CD8-positive, alpha-beta memory T cell (primary cell): Measurements from ENCODE around the gene ELAVL1. TPM values are rescaled to one million over a fixed set of nuclear protein-coding genes. Genes with fewer than 3 reads are reported as not detected.

Source experiments
- CTCF ChIA-PET: fragments of 350-600 bp; sonication (Branson Sonifier 250); formaldehyde crosslinking; loops from one replicate; lab custom pipeline; 2021; ENCODE audit warnings: antibody characterized with exemption; lab: Charles Lee
- POLR2A ChIA-PET: fragments of 350-600 bp; sonication (Branson Sonifier 250); formaldehyde crosslinking; loops from one replicate; lab custom pipeline; 2021; ENCODE audit warnings: antibody characterized with exemption; lab: Charles Lee
- DNase-seq, 5 donors: peaks; one replicate each; pipeline versions ENCODE4 v3.0.0 to v3.0.0-alpha.2; 2020 to 2022; ENCODE audit warnings: mixed read lengths in 1 of 5
- H3K27ac ChIP-seq: one replicate; pipeline ENCODE4 v1.7.0; 2013; ENCODE audit warnings: low read depth, mild to moderate bottlenecking, low read length, moderate library complexity
- H3K27me3 ChIP-seq: 2 replicates; pipeline ENCODE4 v1.7.0; 2013; ENCODE audit warnings: low read length, mild to moderate bottlenecking; ENCODE audit not compliant: insufficient read depth, poor library complexity, severe bottlenecking
- H3K36me3 ChIP-seq: 2 replicates; pipeline ENCODE4 v1.7.0; 2013; ENCODE audit warnings: mild to moderate bottlenecking, low read length, moderate library complexity; ENCODE audit not compliant: insufficient read depth
- H3K4me1 ChIP-seq: 2 replicates; pipeline ENCODE4 v1.7.0; 2013; ENCODE audit warnings: mild to moderate bottlenecking, low read length, moderate library complexity; ENCODE audit not compliant: insufficient read depth
- H3K4me3 ChIP-seq: 2 replicates; pipeline ENCODE4 v1.7.0; 2013; ENCODE audit warnings: mild to moderate bottlenecking, low read length
- H3K9me3 ChIP-seq: 2 replicates; pipeline ENCODE4 v1.7.0; 2013; ENCODE audit warnings: mild to moderate bottlenecking, low read length
- H3K27ac Mint-ChIP-seq, 8 donors: one replicate each; pipeline ENCODE4 v1.8.0; 2020 to 2021; ENCODE audit warnings: mixed read lengths in 8 of 8, mild to moderate bottlenecking in 6 of 8, inconsistent platforms in 3 of 8, moderate library complexity in 3 of 8
- H3K27me3 Mint-ChIP-seq, 2 donors: one replicate each; pipeline ENCODE4 v1.8.0; 2020 to 2021; ENCODE audit warnings: mixed read lengths in 2 of 2, mild to moderate bottlenecking in 1 of 2, moderate library complexity in 1 of 2
- H3K36me3 Mint-ChIP-seq, 3 donors: one replicate each; pipeline ENCODE4 v1.8.0; 2020 to 2021; ENCODE audit warnings: mixed read lengths in 3 of 3, inconsistent platforms in 1 of 3, mild to moderate bottlenecking in 1 of 3
- H3K4me1 Mint-ChIP-seq, 3 donors: one replicate each; pipeline ENCODE4 v1.8.0; 2020 to 2021; ENCODE audit warnings: mixed read lengths in 3 of 3, inconsistent platforms in 1 of 3, mild to moderate bottlenecking in 1 of 3
- H3K4me3 Mint-ChIP-seq, 7 donors: one replicate each; pipeline ENCODE4 v1.8.0; 2020 to 2021; ENCODE audit warnings: mixed read lengths in 7 of 7, mild to moderate bottlenecking in 6 of 7, moderate library complexity in 4 of 7, inconsistent platforms in 2 of 7
- H3K9me3 Mint-ChIP-seq, 5 donors: one replicate each; pipeline ENCODE4 v1.8.0; 2020 to 2022; ENCODE audit warnings: mixed read lengths in 5 of 5, mild to moderate bottlenecking in 3 of 5, moderate library complexity in 2 of 5, inconsistent platforms in 1 of 5
- polyA plus RNA-seq: library from polyadenylated mRNA; unstranded; fragments of 300-500 nt; fragmentation: Illumina TruSeq; gene quantifications from one replicate; pipeline ENCODE4 v1.2.3, GENCODE V29; 2021
- total RNA-seq, 2 experiments: library from RNA; stranded (reverse); gene quantifications; one replicate each; pipeline ENCODE4 v1.2.3, GENCODE V29; 2021

The ELAVL1 gene
- total and polyA plus RNA-seq, 3 experiments from 2014 or later: 63.3 to 164 (median 156) TPM

DNA sequence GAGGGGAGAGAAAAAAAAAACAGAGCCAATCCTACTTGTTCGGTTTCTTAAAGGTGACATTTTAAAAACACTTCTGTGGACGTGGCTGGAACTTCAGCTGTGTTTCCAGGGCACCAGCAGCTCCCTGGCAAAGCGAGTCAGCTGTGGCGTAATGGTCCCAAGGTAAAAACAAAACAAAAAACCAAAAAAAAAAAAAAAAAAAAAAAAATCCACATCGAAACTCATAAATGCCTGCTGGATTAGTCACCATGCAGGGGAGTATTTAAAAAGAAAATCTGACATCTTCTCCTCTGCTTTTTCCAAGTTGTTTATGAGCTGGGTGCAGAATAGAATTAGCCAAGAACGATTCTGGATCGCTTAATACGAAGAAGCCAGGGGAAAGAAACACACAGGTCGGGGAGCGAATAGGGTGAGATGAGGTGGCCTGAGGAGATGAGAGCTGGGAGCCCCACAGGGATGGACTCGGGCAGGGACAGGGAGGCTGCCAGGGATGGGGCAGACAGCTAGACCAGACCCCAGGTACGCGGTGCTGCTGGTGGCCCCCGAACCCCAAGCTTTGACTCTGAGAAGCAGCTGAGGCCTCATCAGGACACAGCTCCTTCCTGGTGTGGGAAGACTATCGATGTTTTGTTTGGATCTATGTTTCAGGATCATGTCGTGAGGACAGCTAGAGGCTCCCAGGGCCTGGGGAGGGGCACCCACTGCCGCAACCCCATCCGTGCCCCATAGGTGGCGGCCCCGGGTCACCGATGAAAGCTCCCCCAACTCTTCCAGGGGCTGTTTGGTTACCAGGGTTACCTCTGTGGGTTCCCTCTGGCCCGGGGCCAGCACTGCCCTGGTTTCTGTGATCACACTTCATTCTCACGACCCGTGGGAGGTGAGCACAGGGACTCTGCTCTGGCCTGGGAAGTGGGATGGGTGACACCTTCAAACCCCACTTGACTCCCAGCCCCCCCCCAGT lies 76.4 kb downstream of the ELAVL1 start:
- ChIA-PET CTCF (interaction anchor here (0.7 to 4.7 kb wide), 5 partner anchors 9 to 73 kb away, joined by 3 to 41 read pairs (median 3); partner anchors contain the start of gene TIMM44), POLR2A (interaction anchor here (1.2 to 2.9 kb wide), 2 partner anchors 9 to 15 kb away, joined by 8 to 18 read pairs; partner anchors contain the start of genes SNAPC2 and TIMM44)
- Mint-ChIP-seq H3K4me3 (peak overlapping the region in 2 of 7 donors; percentile 59 to 74), H3K36me3 (peaks cover 0 to 32% (median 1%) of the 10 kb centered on the region in 3 donors), H3K4me1 (peaks cover 9 to 24% (median 17%) of the 10 kb centered on the region in 3 donors), H3K27ac (peak overlapping the region in 7 of 8 donors; percentile 78 to 97 (median 80)), H3K9me3 (peaks cover 0 to 2% (median 0%) of the 10 kb centered on the region in 5 donors), H3K27me3 (no peaks in the 10 kb centered on the region)
- Histone ChIP-seq H3K4me1 (peaks cover 9% of the 10 kb centered on the region), H3K36me3 (peaks cover 9% of the 10 kb centered on the region), H3K4me3 (no peak overlapping the region), H3K9me3 (no peaks in the 10 kb centered on the region), H3K27me3 (no peaks in the 10 kb centered on the region), H3K27ac (no peak overlapping the region)
- peak; percentile 70 to 89 (median 77) for DNase-seq

DNA sequence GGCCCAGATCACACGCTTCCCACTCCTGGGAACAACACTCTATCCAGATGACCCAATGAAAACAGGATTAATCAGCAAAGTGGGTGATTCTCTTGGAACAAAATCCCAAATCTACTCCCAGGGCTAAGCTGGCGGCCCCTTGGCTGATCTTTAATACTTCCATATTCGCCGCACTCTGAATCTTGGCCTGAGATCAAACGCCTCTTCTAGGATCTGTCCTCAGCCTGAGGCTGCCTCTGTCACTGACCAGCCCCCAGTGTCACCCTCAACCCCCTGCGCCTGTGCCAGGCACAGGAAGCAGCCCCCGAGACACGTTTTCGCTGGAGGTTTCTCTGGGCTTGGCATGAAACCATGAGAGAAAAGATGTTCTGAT lies 77.1 kb downstream of the ELAVL1 start:
- POLR2A ChIA-PET: interaction anchor here (2.9 kb wide), 1 partner anchor 16 kb away, joined by 18 read pairs; the partner anchor contains the start of gene TIMM44
- no peaks in the 10 kb centered on the region for H3K9me3 ChIP-seq
- peaks cover 0 to 26% (median 1%) of the 10 kb centered on the region in 3 donors for H3K36me3 Mint-ChIP-seq
- peak overlapping the region in 5 of 8 donors; percentile 12 to 90 (median 70) for H3K27ac Mint-ChIP-seq
- peaks cover 0 to 2% (median 0%) of the 10 kb centered on the region in 5 donors for H3K9me3 Mint-ChIP-seq
- H3K27me3 Mint-ChIP-seq: no peaks in the 10 kb centered on the region
- peaks cover 9% of the 10 kb centered on the region for H3K4me1 ChIP-seq
- no peak overlapping the region for H3K4me3 ChIP-seq
- peak overlapping the region in 1 of 7 donors; percentile 74 for H3K4me3 Mint-ChIP-seq
- peaks cover 9 to 26% (median 17%) of the 10 kb centered on the region in 3 donors for H3K4me1 Mint-ChIP-seq
- no peak overlapping the region for H3K27ac ChIP-seq
- CTCF ChIA-PET: interaction anchor here (1.2 to 4.7 kb wide), 3 partner anchors 9 to 59 kb away, joined by 3 to 41 read pairs (median 5); partner anchors contain the start of gene TIMM44
- peaks cover 9% of the 10 kb centered on the region for H3K36me3 ChIP-seq
- no peaks in the 10 kb centered on the region for H3K27me3 ChIP-seq
- no peak for DNase-seq

DNA sequence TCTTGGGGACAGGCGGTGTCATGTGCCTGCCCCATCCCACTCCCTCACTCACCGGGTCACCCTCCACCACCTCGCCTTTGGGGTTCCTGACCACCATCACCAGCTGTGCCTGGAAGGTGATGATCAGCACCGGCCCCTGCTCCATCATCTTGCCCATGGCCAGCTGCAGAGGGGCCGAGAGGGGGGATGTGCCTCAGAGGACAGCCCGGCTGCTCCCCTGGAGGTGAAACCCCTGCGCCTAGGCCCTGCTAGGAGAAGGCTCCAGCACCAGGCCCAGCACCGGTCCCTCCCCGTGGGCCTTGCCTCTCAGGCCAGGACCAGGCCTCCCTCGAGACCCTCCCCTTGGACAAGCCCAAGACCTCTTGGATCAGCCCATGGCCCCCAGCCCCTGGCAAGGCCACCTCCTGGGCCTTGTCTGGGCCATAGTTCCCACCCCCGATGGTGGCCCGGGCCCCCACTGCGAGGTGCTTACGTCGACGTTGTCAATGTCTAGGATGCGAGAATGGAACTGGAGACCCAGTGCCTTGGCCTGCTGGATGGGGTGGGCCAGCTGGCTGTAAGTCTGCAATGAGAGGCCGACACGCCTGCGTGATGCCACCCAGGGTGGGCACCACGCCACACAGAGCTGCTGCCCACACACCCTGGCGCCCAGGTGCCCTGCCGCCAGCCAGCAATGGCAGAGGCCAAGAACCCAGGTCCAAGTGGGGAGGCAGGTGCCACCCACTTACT lies 77.7 kb downstream of the ELAVL1 start:
- H3K4me3 ChIP-seq: no peak overlapping the region
- no peaks in the 10 kb centered on the region for H3K27me3 ChIP-seq
- H3K27ac Mint-ChIP-seq: peak overlapping the region in 1 of 8 donors; percentile 79
- peak overlapping the region in 1 of 7 donors; percentile 74 for H3K4me3 Mint-ChIP-seq
- no peaks in the 10 kb centered on the region for H3K9me3 ChIP-seq
- peaks cover 9% of the 10 kb centered on the region for H3K4me1 ChIP-seq
- CTCF ChIA-PET: interaction anchor here (1.2 to 4.7 kb wide), 3 partner anchors 10 to 58 kb away, joined by 3 to 41 read pairs (median 5); partner anchors contain the start of gene TIMM44
- peaks cover 7% of the 10 kb centered on the region for H3K36me3 ChIP-seq
- peaks cover 11 to 31% (median 17%) of the 10 kb centered on the region in 3 donors for H3K4me1 Mint-ChIP-seq
- POLR2A ChIA-PET: interaction anchor here (0.6 to 2.9 kb wide), 2 partner anchors 16 to 145 kb away, joined by 3 to 18 read pairs; partner anchors contain the start of gene TIMM44
- no peaks in the 10 kb centered on the region for H3K27me3 Mint-ChIP-seq
- peaks cover 0 to 2% (median 0%) of the 10 kb centered on the region in 5 donors for H3K9me3 Mint-ChIP-seq
- H3K36me3 Mint-ChIP-seq: peaks cover 0 to 23% (median 1%) of the 10 kb centered on the region in 3 donors
- H3K27ac ChIP-seq: no peak overlapping the region
- no peak for DNase-seq

DNA sequence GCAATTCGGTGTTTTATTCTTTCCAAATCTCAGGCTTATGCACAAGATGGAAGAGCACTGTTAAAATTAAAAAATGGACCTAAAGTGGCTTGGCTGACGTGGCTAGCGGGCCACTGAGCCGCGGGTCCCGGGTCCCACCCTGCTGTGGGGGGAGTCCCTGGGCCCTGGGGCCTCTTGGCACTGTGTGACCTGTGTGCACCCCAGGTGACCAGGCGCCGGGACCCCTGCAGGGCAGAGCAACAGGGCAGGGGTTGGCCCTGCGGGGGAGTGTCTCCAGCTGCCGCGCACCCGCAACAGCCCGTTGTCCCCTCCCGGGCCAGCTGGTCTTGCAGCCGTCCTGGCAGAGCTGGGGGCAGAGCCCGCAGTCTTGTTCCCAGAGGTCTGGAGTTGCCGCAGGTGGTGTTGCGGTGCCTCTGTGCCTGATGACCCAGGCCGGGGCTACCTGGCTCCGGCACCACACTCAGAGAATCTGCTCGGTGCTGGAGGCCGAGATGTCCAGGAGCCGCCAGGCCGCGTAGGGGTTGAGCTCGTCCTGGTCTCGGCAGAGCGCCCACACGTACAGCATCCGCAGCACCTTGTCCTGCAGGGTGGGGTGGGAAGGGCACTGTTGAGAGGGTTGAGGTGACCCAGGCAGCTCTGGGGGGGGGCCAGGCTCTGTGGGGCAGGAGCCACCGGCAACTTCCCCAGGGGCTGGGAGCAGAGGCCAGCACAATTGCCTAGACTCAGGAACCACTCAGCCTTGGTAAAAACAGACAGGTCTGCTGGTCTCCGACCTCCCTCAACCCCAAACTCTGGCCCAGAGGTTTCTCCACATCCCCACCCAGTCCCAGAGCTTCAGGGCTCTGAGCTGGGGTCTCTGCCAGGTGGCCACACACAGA lies 78.5 kb downstream of the ELAVL1 start:
- H3K9me3 ChIP-seq: no peaks in the 10 kb centered on the region
- Mint-ChIP-seq H3K4me1 (peaks cover 12 to 35% (median 17%) of the 10 kb centered on the region in 3 donors), H3K27ac (peak overlapping the region in 3 of 8 donors; percentile 36 to 63 (median 37)), H3K36me3 (peaks cover 0 to 21% (median 1%) of the 10 kb centered on the region in 3 donors), H3K9me3 (peaks cover 0 to 2% (median 0%) of the 10 kb centered on the region in 5 donors), H3K27me3 (no peaks in the 10 kb centered on the region), H3K4me3 (peak overlapping the region in 5 of 7 donors; percentile 23 to 69 (median 62))
- DNase-seq: no peak
- CTCF ChIA-PET: interaction anchor here (1.3 kb wide), 1 partner anchor 18 kb away, joined by 3 read pairs; no protein-coding TSS in a partner anchor
- H3K4me1 ChIP-seq: peaks cover 10% of the 10 kb centered on the region
- H3K36me3 ChIP-seq: no peaks in the 10 kb centered on the region
- POLR2A ChIA-PET: interaction anchor here (0.6 to 2.9 kb wide), 2 partner anchors 17 to 146 kb away, joined by 3 to 18 read pairs; partner anchors contain the start of gene TIMM44
- no peak overlapping the region for H3K27ac ChIP-seq
- H3K27me3 ChIP-seq: no peaks in the 10 kb centered on the region
- no peak overlapping the region for H3K4me3 ChIP-seq

DNA sequence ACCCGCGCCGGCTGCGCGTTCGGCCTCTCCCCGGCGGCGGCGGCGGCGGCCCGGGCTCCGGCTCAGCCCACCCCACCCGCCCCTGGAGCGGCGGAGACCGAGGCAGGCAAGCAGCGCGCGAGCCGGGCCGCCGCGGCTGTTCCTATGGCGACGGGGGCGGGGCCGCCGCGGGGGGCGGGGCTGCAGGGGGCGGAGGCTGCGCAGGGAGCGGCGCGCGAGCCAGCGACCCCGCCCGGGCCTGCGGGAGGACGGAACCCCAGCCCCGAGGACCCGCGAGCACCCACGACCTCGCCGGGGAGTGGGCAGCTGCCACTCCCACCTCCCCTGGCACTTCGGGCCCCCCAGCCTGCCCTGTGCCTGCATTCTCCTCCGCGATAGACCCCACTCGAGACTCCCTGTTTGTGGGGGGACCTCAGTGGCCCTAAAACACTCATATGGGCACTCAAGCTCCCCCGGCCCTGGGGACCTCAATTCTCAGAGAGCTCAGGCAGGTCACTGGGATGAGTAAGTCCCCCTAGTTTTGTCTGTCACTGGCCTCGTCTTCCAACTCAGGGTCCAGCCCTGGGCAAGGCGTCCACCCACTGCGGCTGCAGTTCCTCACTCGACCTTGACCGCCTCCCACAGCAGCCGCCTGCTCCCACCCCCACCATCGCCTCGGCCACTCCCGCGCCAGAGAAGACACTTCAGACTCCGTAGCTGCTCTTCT lies 79.3 kb downstream of the ELAVL1 start, which contains the start of gene CTXN1:
CTXN1 (minus strand) TSS at position 115 of the 706 bp plus-strand sequence. CDS start 597 bp downstream, outside the sequence.
- CTCF ChIA-PET: interaction anchor here (1.3 kb wide), 1 partner anchor 18 kb away, joined by 3 read pairs; no protein-coding TSS in a partner anchor
- POLR2A ChIA-PET: no interaction called here

DNA sequence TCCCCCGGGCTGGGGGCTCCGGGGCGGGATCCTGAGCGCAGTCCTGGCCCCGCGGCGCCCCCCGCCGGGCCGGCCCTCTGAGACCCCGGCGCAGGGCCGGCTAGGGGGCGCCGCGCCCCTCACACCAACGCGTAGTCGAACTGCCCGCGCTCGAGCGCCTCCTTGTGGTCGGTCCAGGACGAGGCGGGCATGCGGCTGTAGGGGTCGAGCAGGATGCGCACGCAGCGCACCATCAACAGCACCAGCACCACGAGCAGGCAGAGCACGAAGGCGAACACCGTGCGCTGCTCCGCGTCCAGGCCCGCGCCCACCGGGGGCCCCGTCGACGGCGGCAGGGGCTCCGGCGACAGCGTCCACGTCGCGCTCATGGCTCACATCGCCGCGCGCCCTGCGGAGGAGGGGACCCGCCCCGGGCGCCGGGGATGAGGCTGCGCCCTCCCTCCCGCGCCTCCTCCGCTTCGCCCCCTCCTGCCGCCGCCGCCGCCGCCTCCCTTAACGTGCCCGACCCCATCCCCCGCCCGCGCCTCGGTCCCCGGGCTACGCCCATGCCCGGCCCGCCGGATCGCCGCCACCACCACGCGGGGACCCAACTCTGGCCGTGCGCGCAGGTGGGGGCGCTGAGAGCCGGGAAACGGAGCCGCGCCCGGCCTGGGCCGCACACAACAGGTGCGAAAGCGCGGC lies 80.1 kb downstream of the ELAVL1 start:
- peaks cover 18 to 47% (median 26%) of the 10 kb centered on the region in 3 donors for H3K4me1 Mint-ChIP-seq
- H3K27ac ChIP-seq: no peak overlapping the region
- H3K4me3 Mint-ChIP-seq: peak overlapping the region; percentile 57 to 85 (median 78)
- H3K27ac Mint-ChIP-seq: peak overlapping the region in 6 of 8 donors; percentile 60 to 84 (median 80)
- no peaks in the 10 kb centered on the region for H3K27me3 ChIP-seq
- no peak overlapping the region for H3K4me3 ChIP-seq
- peaks cover 21% of the 10 kb centered on the region for H3K4me1 ChIP-seq
- peaks cover 0 to 13% (median 0%) of the 10 kb centered on the region in 3 donors for H3K36me3 Mint-ChIP-seq
- DNase-seq: peak; percentile 71 to 86 (median 73)
- CTCF ChIA-PET: no interaction called here
- H3K27me3 Mint-ChIP-seq: peaks cover 0 to 1% of the 10 kb centered on the region in 2 donors
- no peaks in the 10 kb centered on the region for H3K9me3 ChIP-seq
- no peaks in the 10 kb centered on the region for H3K36me3 ChIP-seq
- POLR2A ChIA-PET: no interaction called here
- peaks cover 0 to 2% (median 0%) of the 10 kb centered on the region in 5 donors for H3K9me3 Mint-ChIP-seq

More for the DNA sequence above, 79.3 kb downstream of the ELAVL1 start, which contains the start of gene CTXN1:
- peaks cover 18% of the 10 kb centered on the region for H3K4me1 ChIP-seq
- peak; percentile 61 to 84 (median 75) for DNase-seq
- no peaks in the 10 kb centered on the region for H3K27me3 ChIP-seq
- Mint-ChIP-seq H3K9me3 (peaks cover 0 to 2% (median 0%) of the 10 kb centered on the region in 5 donors), H3K36me3 (peaks cover 0 to 21% (median 1%) of the 10 kb centered on the region in 3 donors), H3K4me1 (peaks cover 14 to 43% (median 21%) of the 10 kb centered on the region in 3 donors), H3K27me3 (peaks cover 0 to 1% of the 10 kb centered on the region in 2 donors), H3K4me3 (peak within 1 kb of the TSS; percentile 62 to 85 (median 78)), H3K27ac (peak within 1 kb of the TSS in 7 of 8 donors; percentile 60 to 84 (median 78))
- H3K9me3 ChIP-seq: no peaks in the 10 kb centered on the region
- H3K4me3 ChIP-seq: no peak within 1 kb of the TSS
- no peaks in the 10 kb centered on the region for H3K36me3 ChIP-seq
- no peak within 1 kb of the TSS for H3K27ac ChIP-seq
